ENCODE results near the gene MBOAT1.

- TF ChIP-seq CTCF (IDR thresholded peaks at IDR 0.05) (no peak), POLR2AphosphoS5 (IDR thresholded peaks at IDR 0.05; ENCODE audit: insufficient read depth in 1 of 2, low read depth in 1 of 2) (peak in 1 of 2 donors; percentile 55)
These were observed 29.2 kb downstream of the MBOAT1 start for GRCh38 chr6:20182926-20183521.
